SK-N-SH treated with all-trans-retinoic acid at 6 μM for 48 hours (cell line): ENCODE data around the gene SMTN.

ENCODE experiments used
- ISL1 ChIP-seq: fragments of 250-450 bp; sonication (Bioruptor Pico); IDR thresholded peaks from 2 replicates; pipeline ENCODE4 v2.1.2; 2022; ENCODE audit warnings: mild to moderate bottlenecking, moderate library complexity
- PPARA ChIP-seq: fragments of 250-450 bp; sonication (Bioruptor Pico); IDR thresholded peaks from 2 replicates; pipeline ENCODE4 v1.5.0; 2020; ENCODE audit warnings: mild to moderate bottlenecking, borderline replicate concordance
- SNAI2 ChIP-seq: fragments of 250-450 bp; sonication (Bioruptor Pico); IDR thresholded peaks from 2 replicates; pipeline ENCODE4 v1.5.0; 2020; ENCODE audit warnings: mild to moderate bottlenecking, moderate library complexity
- ZC3H10 ChIP-seq: fragments of 250-450 bp; sonication (Bioruptor Pico); IDR thresholded peaks from 2 replicates; pipeline ENCODE4 v1.5.1; 2021; ENCODE audit warnings: mild to moderate bottlenecking, moderate library complexity
- ZNF70 ChIP-seq: fragments of 450-650 bp; formaldehyde crosslinking; IDR thresholded peaks from 2 replicates; pipeline ENCODE4 v1.5.0; 2020; ENCODE audit warnings: mild to moderate bottlenecking, moderate library complexity

- TF ChIP-seq ZNF70 (no peak), ZC3H10 (CRISPR knock-in tag) (no peak), ISL1 (CRISPR knock-in tag) (no peak), SNAI2 (CRISPR knock-in tag) (no peak), PPARA (CRISPR knock-in tag) (no peak)
These were observed 39.5 kb downstream of the SMTN start for GRCh38 chr22:31120642-31121041.
